ENCODE results near the gene CACNA1C. TPM values are rescaled to one million over a fixed set of nuclear protein-coding genes. Genes with fewer than 3 reads are reported as not detected.

The CACNA1C gene
- total RNA-seq, 5 donors from 2014 or later (not counting 1 experiment from before 2014, with no cell fraction given) = 0.10 to 0.26 (median 0.16) TPM

GRCh38 chr12:2325519-2325918, 272.7 kb downstream of the CACNA1C start:
- Mint-ChIP-seq H3K4me1 (no peaks in the 10 kb centered on the region), H3K27me3 (peaks cover 23 to 24% of the 10 kb centered on the region in 2 donors), H3K9me3 (no peaks in the 10 kb centered on the region), H3K4me3 (no peak overlapping the region), H3K27ac (no peak overlapping the region), H3K36me3 (no peaks in the 10 kb centered on the region)
- H3K27me3 ChIP-seq (replicated peaks in 1 of 2; ENCODE audit: control insufficient read depth in 2 of 2, extremely low read depth in 1 of 2, insufficient read depth in 2 of 2, low read length in 1 of 2) = peaks cover 0 to 30% of the 10 kb centered on the region in 2 experiments
- ChIA-PET POLR2A (no interaction called here), CTCF (no interaction called here)
- H3K4me1 ChIP-seq (ENCODE audit: control insufficient read depth in 1 of 2, extremely low read depth in 1 of 2, insufficient read depth in 2 of 2, low read length in 2 of 2) = no peaks in the 10 kb centered on the region
- DNase-seq (no peak), ATAC-seq (replicated peaks in 1 of 4) (no peak)
- 75% methylated on average over 7 of the region's 8 CpGs for WGBS (ENCODE audit: insufficient coverage)
- H3K9me3 ChIP-seq = no peaks in the 10 kb centered on the region
- no peaks in the 10 kb centered on the region for H3K36me3 ChIP-seq (ENCODE audit: control insufficient read depth in 2 of 2, extremely low read depth in 1 of 2, insufficient read depth in 1 of 2, low read length in 1 of 2)
- H3K4me3 ChIP-seq (ENCODE audit: control insufficient read depth in 1 of 2, extremely low read depth in 1 of 2, low read length in 1 of 2) = no peak overlapping the region
- H3K27ac ChIP-seq (ENCODE audit: low read length) = no peak overlapping the region

DNA sequence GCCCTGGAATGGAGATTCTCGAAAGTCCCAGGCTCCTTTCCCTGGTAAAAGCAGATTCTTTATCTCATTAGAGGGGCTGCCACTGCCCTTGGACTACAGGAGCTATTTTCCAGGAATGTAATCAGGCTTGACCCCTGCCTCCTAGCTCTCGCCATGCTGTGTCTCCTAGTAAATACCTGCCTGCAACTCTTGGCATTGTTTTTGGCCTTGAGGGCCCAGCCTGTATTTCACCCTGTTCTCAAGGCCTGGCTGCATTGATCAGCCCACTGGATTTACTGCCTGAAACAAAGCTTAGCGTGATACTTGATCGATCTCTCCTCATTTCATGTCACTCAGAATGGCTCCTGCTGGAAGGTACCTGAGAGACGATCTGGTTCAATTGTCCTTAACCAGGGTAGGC, 273.7 kb downstream of the CACNA1C start:
- ChIA-PET POLR2A (no interaction called here), CTCF (no interaction called here)
- Mint-ChIP-seq H3K4me1 (no peaks in the 10 kb centered on the region), H3K27ac (no peak overlapping the region), H3K9me3 (no peaks in the 10 kb centered on the region), H3K36me3 (no peaks in the 10 kb centered on the region), H3K4me3 (no peak overlapping the region), H3K27me3 (peaks cover 21 to 23% of the 10 kb centered on the region in 2 donors)
- ATAC-seq (replicated peaks in 1 of 4) (no peak), DNase-seq (no peak)
- Histone ChIP-seq H3K4me1 (ENCODE audit: control insufficient read depth in 1 of 2, extremely low read depth in 1 of 2, insufficient read depth in 2 of 2, low read length in 2 of 2) (no peaks in the 10 kb centered on the region), H3K36me3 (ENCODE audit: control insufficient read depth in 2 of 2, extremely low read depth in 1 of 2, insufficient read depth in 1 of 2, low read length in 1 of 2) (no peaks in the 10 kb centered on the region), H3K27me3 (replicated peaks in 1 of 2; ENCODE audit: control insufficient read depth in 2 of 2, extremely low read depth in 1 of 2, insufficient read depth in 2 of 2, low read length in 1 of 2) (peaks cover 0 to 30% of the 10 kb centered on the region in 2 experiments), H3K4me3 (ENCODE audit: control insufficient read depth in 1 of 2, extremely low read depth in 1 of 2, low read length in 1 of 2) (no peak overlapping the region), H3K9me3 (no peaks in the 10 kb centered on the region), H3K27ac (ENCODE audit: low read length) (no peak overlapping the region)
- WGBS (ENCODE audit: insufficient coverage) = 70% methylated on average over 2 of the region's 5 CpGs

- Mint-ChIP-seq H3K36me3 (no peaks in the 10 kb centered on the region), H3K4me3 (no peak overlapping the region), H3K27me3 (peaks cover 8 to 9% of the 10 kb centered on the region in 2 donors), H3K4me1 (no peaks in the 10 kb centered on the region), H3K9me3 (no peaks in the 10 kb centered on the region), H3K27ac (no peak overlapping the region)
- peaks cover 0 to 14% of the 10 kb centered on the region in 2 experiments for H3K27me3 ChIP-seq (replicated peaks in 1 of 2; ENCODE audit: control insufficient read depth in 2 of 2, extremely low read depth in 1 of 2, insufficient read depth in 2 of 2, low read length in 1 of 2)
- H3K4me1 ChIP-seq (ENCODE audit: control insufficient read depth in 1 of 2, extremely low read depth in 1 of 2, insufficient read depth in 2 of 2, low read length in 2 of 2) = no peaks in the 10 kb centered on the region
- DNase-seq = no peak
- H3K9me3 ChIP-seq = no peaks in the 10 kb centered on the region
- H3K27ac ChIP-seq (ENCODE audit: low read length) = no peak overlapping the region
- no peak for ATAC-seq (replicated peaks in 1 of 4)
- no peak overlapping the region for H3K4me3 ChIP-seq (ENCODE audit: control insufficient read depth in 1 of 2, extremely low read depth in 1 of 2, low read length in 1 of 2)
- 71% methylated on average over 2 of the region's 3 CpGs for whole genome bisulfite sequencing (ENCODE audit: insufficient coverage)
- ChIA-PET POLR2A (no interaction called here), CTCF (no interaction called here)
- H3K36me3 ChIP-seq (ENCODE audit: control insufficient read depth in 2 of 2, extremely low read depth in 1 of 2, insufficient read depth in 1 of 2, low read length in 1 of 2) = no peaks in the 10 kb centered on the region
Observed at GRCh38 chr12:2328661-2329060, 275.9 kb downstream of the CACNA1C start.

- Mint-ChIP-seq H3K4me1 (no peaks in the 10 kb centered on the region), H3K27me3 (peaks cover 0 to 9% of the 10 kb centered on the region in 2 donors)
- no peak overlapping the region for H3K27ac ChIP-seq (ENCODE audit: low read length)
Observed at GRCh38 chr12:2329661-2330210, 276.9 kb downstream of the CACNA1C start.

GRCh38 chr12:2332236-2332635, 279.4 kb downstream of the CACNA1C start:
- POLR2A ChIA-PET = no interaction called here
- Mint-ChIP-seq H3K4me1 (no peaks in the 10 kb centered on the region), H3K4me3 (no peak overlapping the region)

More at GRCh38 chr12:2329661-2330210, 276.9 kb downstream of the CACNA1C start:
- H3K36me3 Mint-ChIP-seq = no peaks in the 10 kb centered on the region
- peaks cover 0 to 4% of the 10 kb centered on the region in 2 experiments for H3K27me3 ChIP-seq (replicated peaks in 1 of 2; ENCODE audit: control insufficient read depth in 2 of 2, extremely low read depth in 1 of 2, insufficient read depth in 2 of 2, low read length in 1 of 2)
- 100% methylated on average over 1 of the region's 7 CpGs for WGBS (ENCODE audit: insufficient coverage)
- H3K36me3 ChIP-seq (ENCODE audit: control insufficient read depth in 2 of 2, extremely low read depth in 1 of 2, insufficient read depth in 1 of 2, low read length in 1 of 2) = no peaks in the 10 kb centered on the region
- no peak overlapping the region for H3K4me3 Mint-ChIP-seq
- CTCF ChIA-PET = no interaction called here
- no peaks in the 10 kb centered on the region for H3K4me1 ChIP-seq (ENCODE audit: control insufficient read depth in 1 of 2, extremely low read depth in 1 of 2, insufficient read depth in 2 of 2, low read length in 2 of 2)
- no peak for DNase-seq
- no peak overlapping the region for H3K27ac Mint-ChIP-seq
- no peaks in the 10 kb centered on the region for H3K9me3 ChIP-seq
- H3K4me3 ChIP-seq (ENCODE audit: control insufficient read depth in 1 of 2, extremely low read depth in 1 of 2, low read length in 1 of 2) = no peak overlapping the region
- no peak for ATAC-seq (replicated peaks in 1 of 4)
- POLR2A ChIA-PET = no interaction called here
- H3K9me3 Mint-ChIP-seq = no peaks in the 10 kb centered on the region

DNA sequence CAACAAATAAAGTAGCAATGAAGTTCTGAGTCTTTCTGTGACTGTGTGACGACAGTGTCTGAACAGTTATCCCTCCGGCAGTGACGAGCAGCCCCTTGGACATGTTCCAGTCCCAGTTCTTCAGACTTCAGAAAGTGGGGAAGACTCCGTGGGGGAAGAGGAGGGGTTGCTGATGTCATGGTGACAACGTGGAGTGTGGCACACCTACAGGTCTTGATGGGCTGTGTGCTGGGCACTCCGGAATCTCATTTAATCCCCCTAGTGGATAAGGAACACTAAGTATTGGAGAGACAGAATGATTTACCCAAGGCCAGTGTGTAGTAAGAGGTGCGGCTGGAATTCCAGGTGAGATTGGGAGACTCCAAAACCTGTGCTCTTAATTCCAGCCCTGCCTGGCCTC, 280.2 kb downstream of the CACNA1C start:
- Histone ChIP-seq H3K4me1 (ENCODE audit: control insufficient read depth in 1 of 2, extremely low read depth in 1 of 2, insufficient read depth in 2 of 2, low read length in 2 of 2) (no peaks in the 10 kb centered on the region), H3K27ac (ENCODE audit: low read length) (no peak overlapping the region), H3K4me3 (ENCODE audit: control insufficient read depth in 1 of 2, extremely low read depth in 1 of 2, low read length in 1 of 2) (no peak overlapping the region), H3K9me3 (no peaks in the 10 kb centered on the region), H3K27me3 (replicated peaks in 1 of 2; ENCODE audit: control insufficient read depth in 2 of 2, extremely low read depth in 1 of 2, insufficient read depth in 2 of 2, low read length in 1 of 2) (peaks cover 0 to 11% of the 10 kb centered on the region in 2 experiments), H3K36me3 (ENCODE audit: control insufficient read depth in 2 of 2, extremely low read depth in 1 of 2, insufficient read depth in 1 of 2, low read length in 1 of 2) (no peaks in the 10 kb centered on the region)
- H3K27me3 Mint-ChIP-seq = peaks cover 4 to 10% of the 10 kb centered on the region in 2 donors
- CTCF ChIA-PET = no interaction called here
- H3K9me3 Mint-ChIP-seq = no peaks in the 10 kb centered on the region
- POLR2A ChIA-PET = no interaction called here
- no peak overlapping the region for H3K4me3 Mint-ChIP-seq
- H3K4me1 Mint-ChIP-seq = no peaks in the 10 kb centered on the region
- WGBS (ENCODE audit: insufficient coverage) = 77% methylated on average over 6 of the region's 7 CpGs
- no peaks in the 10 kb centered on the region for H3K36me3 Mint-ChIP-seq
- no peak overlapping the region for H3K27ac Mint-ChIP-seq
- DNase-seq = no peak
- no peak for ATAC-seq (replicated peaks in 1 of 4)

More at GRCh38 chr12:2332236-2332635, 279.4 kb downstream of the CACNA1C start:
- Mint-ChIP-seq H3K9me3 (no peaks in the 10 kb centered on the region), H3K27ac (no peak overlapping the region), H3K27me3 (peaks cover 4 to 7% of the 10 kb centered on the region in 2 donors), H3K36me3 (no peaks in the 10 kb centered on the region)
- CTCF ChIA-PET = no interaction called here
- no peak overlapping the region for H3K27ac ChIP-seq (ENCODE audit: low read length)
- peaks cover 0 to 7% of the 10 kb centered on the region in 2 experiments for H3K27me3 ChIP-seq (replicated peaks in 1 of 2; ENCODE audit: control insufficient read depth in 2 of 2, extremely low read depth in 1 of 2, insufficient read depth in 2 of 2, low read length in 1 of 2)
- WGBS (ENCODE audit: insufficient coverage) = no CpG with 5 or more reads among the region's 1 CpG
- no peaks in the 10 kb centered on the region for H3K4me1 ChIP-seq (ENCODE audit: control insufficient read depth in 1 of 2, extremely low read depth in 1 of 2, insufficient read depth in 2 of 2, low read length in 2 of 2)
- no peak overlapping the region for H3K4me3 ChIP-seq (ENCODE audit: control insufficient read depth in 1 of 2, extremely low read depth in 1 of 2, low read length in 1 of 2)
- H3K9me3 ChIP-seq = no peaks in the 10 kb centered on the region
- H3K36me3 ChIP-seq (ENCODE audit: control insufficient read depth in 2 of 2, extremely low read depth in 1 of 2, insufficient read depth in 1 of 2, low read length in 1 of 2) = no peaks in the 10 kb centered on the region
- ATAC-seq (replicated peaks in 1 of 4) (no peak), DNase-seq (no peak)

Data from T-cell (primary cell).